ENCODE results near the gene CMSS1. TPM values are rescaled to one million over a fixed set of nuclear protein-coding genes. Genes with fewer than 3 reads are reported as not detected.
A peak's percentile ranks its signal among the peaks of the same experiment; 100 is the strongest.

CMSS1 gene
- total RNA-seq, 1 experiment from 2014 or later, result 64.1 TPM

DNA sequence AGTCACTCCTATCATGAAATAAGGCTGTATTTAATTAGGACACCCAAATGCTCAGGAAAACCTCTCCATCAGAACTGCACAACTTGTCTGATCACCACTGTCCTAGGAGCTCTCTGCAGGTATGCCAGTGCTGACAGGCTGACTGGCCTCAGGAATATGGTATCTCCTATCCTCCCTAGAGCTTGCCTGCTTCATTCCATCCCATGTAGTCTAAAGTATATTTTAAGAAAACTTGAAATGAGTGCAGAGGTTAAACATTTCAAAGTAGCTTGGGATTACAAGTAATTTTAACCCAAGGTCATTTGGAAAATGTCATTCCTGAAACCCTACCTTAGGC, 273.0 kb downstream of the CMSS1 start:
- no peak overlapping the region for H3K4me3 ChIP-seq (replicated peaks in 1 of 2; ENCODE audit: low read depth in 1 of 2, low read length in 2 of 2)
- H3K27ac ChIP-seq (ENCODE audit: low read depth, low read length), result no peak overlapping the region
- no peaks in the 10 kb centered on the region for H3K4me1 ChIP-seq (ENCODE audit: control insufficient read depth in 1 of 2, insufficient read depth in 2 of 2, low read length in 2 of 2)
- ChIA-PET POLR2A (no interaction called here), RAD21 (ENCODE audit: low non-redundant PET in 1 of 2, low total read pairs in 2 of 2, uncharacterized antibody in 2 of 2, unreplicated experiment in 2 of 2) (no interaction called here), CTCF (interaction anchor here (1.0 to 2.8 kb wide), 4 partner anchors 21 to 259 kb away, joined by 3 to 11 read pairs (median 6); no protein-coding TSS in a partner anchor)
- no peak overlapping the region for H3K9ac ChIP-seq (ENCODE audit: low read length)
- no TSS peak for BruUV-seq (replicated peaks)
- no peaks in the 10 kb centered on the region for H3K9me2 ChIP-seq (ENCODE audit: insufficient read depth)
- H3K4me2 ChIP-seq (ENCODE audit: low read length), result no peak overlapping the region
- H2AFZ ChIP-seq (ENCODE audit: low read depth, low read length, poor library complexity, severe bottlenecking), result no peak overlapping the region
- H3K79me2 ChIP-seq (ENCODE audit: insufficient read depth, low read length), result no peaks in the 10 kb centered on the region
- H3K27me3 ChIP-seq (ENCODE audit: insufficient read depth, low read length), result no peaks in the 10 kb centered on the region
- no peak for DNase-seq (ENCODE audit: low read depth, low spot score)
- intact Hi-C loops (cut with micrococcal nuclease), result loop anchor here (5.0 kb wide), 1 partner anchor 248 kb away; no protein-coding TSS in a partner anchor
- peak; percentile 47 for ATAC-seq
- H3K36me3 ChIP-seq (ENCODE audit: control insufficient read depth in 1 of 2, insufficient read depth in 2 of 2, low read length in 2 of 2), result no peaks in the 10 kb centered on the region
- TF ChIP-seq, protein P1, sequence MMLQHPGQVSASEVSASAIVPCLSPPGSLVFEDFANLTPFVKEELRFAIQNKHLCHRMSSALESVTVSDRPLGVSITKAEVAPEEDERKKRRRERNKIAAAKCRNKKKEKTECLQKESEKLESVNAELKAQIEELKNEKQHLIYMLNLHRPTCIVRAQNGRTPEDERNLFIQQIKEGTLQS (IDR thresholded peaks at IDR 0.05), result no peak
- TF ChIP-seq SP1 (IDR thresholded peaks at IDR 0.05; ENCODE audit: low read depth) (no peak), JUND (IDR thresholded peaks at IDR 0.05) (no peak), SRF (IDR thresholded peaks at IDR 0.05; ENCODE audit: low read depth) (no peak), CEBPB (IDR thresholded peaks at IDR 0.05; ENCODE audit: low read depth) (no peak), ELF1 (IDR thresholded peaks at IDR 0.05; ENCODE audit: borderline replicate concordance, low read depth) (no peak), POLR2AphosphoS5 (IDR thresholded peaks at IDR 0.05; ENCODE audit: low read depth, low read length) (no peak), RAD21 (IDR thresholded peaks at IDR 0.05; ENCODE audit: low read depth) (no peak), ZFX (IDR thresholded peaks at IDR 0.05) (no peak), YY1 (IDR thresholded peaks at IDR 0.05; ENCODE audit: extremely low read depth, insufficient replicate concordance, low read depth, low read length) (no peak), EGR1 (IDR thresholded peaks at IDR 0.05; ENCODE audit: low read depth) (no peak), ZNF274 (IDR thresholded peaks at IDR 0.05; ENCODE audit: low read depth, low read length) (no peak), EZH2 (IDR thresholded peaks at IDR 0.05) (no peak), FOSL1 (IDR thresholded peaks at IDR 0.05; ENCODE audit: low read depth) (no peak), POLR2A (IDR thresholded peaks at IDR 0.05; ENCODE audit: borderline replicate concordance, extremely low read depth, insufficient read depth, insufficient read length) (no peak), SIN3A (IDR thresholded peaks at IDR 0.05; ENCODE audit: low read depth) (no peak), EZH2phosphoT487 (IDR thresholded peaks at IDR 0.05; ENCODE audit: borderline replicate concordance) (no peak)
- TF ChIP-seq, protein P2, sequence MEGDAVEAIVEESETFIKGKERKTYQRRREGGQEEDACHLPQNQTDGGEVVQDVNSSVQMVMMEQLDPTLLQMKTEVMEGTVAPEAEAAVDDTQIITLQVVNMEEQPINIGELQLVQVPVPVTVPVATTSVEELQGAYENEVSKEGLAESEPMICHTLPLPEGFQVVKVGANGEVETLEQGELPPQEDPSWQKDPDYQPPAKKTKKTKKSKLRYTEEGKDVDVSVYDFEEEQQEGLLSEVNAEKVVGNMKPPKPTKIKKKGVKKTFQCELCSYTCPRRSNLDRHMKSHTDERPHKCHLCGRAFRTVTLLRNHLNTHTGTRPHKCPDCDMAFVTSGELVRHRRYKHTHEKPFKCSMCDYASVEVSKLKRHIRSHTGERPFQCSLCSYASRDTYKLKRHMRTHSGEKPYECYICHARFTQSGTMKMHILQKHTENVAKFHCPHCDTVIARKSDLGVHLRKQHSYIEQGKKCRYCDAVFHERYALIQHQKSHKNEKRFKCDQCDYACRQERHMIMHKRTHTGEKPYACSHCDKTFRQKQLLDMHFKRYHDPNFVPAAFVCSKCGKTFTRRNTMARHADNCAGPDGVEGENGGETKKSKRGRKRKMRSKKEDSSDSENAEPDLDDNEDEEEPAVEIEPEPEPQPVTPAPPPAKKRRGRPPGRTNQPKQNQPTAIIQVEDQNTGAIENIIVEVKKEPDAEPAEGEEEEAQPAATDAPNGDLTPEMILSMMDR (IDR thresholded peaks at IDR 0.05 in 2 of 3, conservative IDR thresholded peaks at IDR 0.05 in 1 of 3; ENCODE audit: borderline replicate concordance in 1 of 3, insufficient read depth in 1 of 3, low read depth in 2 of 3, low read length in 2 of 3), result no peak
- TF ChIP-seq, protein P3, sequence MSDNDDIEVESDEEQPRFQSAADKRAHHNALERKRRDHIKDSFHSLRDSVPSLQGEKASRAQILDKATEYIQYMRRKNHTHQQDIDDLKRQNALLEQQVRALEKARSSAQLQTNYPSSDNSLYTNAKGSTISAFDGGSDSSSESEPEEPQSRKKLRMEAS (IDR thresholded peaks at IDR 0.05), result no peak
- TF ChIP-seq, protein P4, sequence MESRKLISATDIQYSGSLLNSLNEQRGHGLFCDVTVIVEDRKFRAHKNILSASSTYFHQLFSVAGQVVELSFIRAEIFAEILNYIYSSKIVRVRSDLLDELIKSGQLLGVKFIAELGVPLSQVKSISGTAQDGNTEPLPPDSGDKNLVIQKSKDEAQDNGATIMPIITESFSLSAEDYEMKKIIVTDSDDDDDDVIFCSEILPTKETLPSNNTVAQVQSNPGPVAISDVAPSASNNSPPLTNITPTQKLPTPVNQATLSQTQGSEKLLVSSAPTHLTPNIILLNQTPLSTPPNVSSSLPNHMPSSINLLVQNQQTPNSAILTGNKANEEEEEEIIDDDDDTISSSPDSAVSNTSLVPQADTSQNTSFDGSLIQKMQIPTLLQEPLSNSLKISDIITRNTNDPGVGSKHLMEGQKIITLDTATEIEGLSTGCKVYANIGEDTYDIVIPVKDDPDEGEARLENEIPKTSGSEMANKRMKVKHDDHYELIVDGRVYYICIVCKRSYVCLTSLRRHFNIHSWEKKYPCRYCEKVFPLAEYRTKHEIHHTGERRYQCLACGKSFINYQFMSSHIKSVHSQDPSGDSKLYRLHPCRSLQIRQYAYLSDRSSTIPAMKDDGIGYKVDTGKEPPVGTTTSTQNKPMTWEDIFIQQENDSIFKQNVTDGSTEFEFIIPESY (IDR thresholded peaks at IDR 0.05; ENCODE audit: extremely low read depth, insufficient replicate concordance, low read length), result no peak
- no peaks in the 10 kb centered on the region for H4K20me1 ChIP-seq (ENCODE audit: insufficient read depth)
- H3K9me3 ChIP-seq (ENCODE audit: control insufficient read depth in 1 of 2, insufficient read depth in 1 of 2, low read depth in 1 of 2, low read length in 2 of 2), result no peaks in the 10 kb centered on the region
